Kidney (tissue), 14 donors: Measurements from ENCODE around the gene MEIOB. TPM values are rescaled to one million over a fixed set of nuclear protein-coding genes. Genes with fewer than 3 reads are reported as not detected.

Experiments
- DNase-seq, 5 donors: peaks; one replicate each; pipeline ENCODE4 v3.0.0-alpha.2; 2013 to 2020
- FAIRE-seq: peaks from 2 replicates; lab custom pipeline; 2012; peaks lifted over from hg19 to GRCh38; lab: Jason Lieb, UNC
- H3K27ac ChIP-seq, 2 donors: one replicate each; pipeline ENCODE4 v1.7.0; 2013; ENCODE audit warnings: low read depth in 2 of 2, low read length in 2 of 2, inconsistent platforms in 1 of 2
- H3K27me3 ChIP-seq: one replicate; pipeline ENCODE4 v1.7.1; 2013; ENCODE audit warnings: low read length, inconsistent platforms; ENCODE audit not compliant: control insufficient read depth, insufficient read depth
- H3K36me3 ChIP-seq, 3 donors: one replicate each; pipeline versions ENCODE4 v1.7.0 to v1.7.1; 2013; ENCODE audit warnings: low read length in 3 of 3, control low read depth in 1 of 3, inconsistent platforms in 1 of 3; ENCODE audit not compliant: insufficient read depth in 3 of 3, control insufficient read depth in 2 of 3
- H3K4me1 ChIP-seq, 3 donors: one replicate each; pipeline versions ENCODE4 v1.7.0 to v1.7.1; 2013; ENCODE audit warnings: low read length in 3 of 3, inconsistent platforms in 1 of 3, low read depth in 1 of 3; ENCODE audit not compliant: control insufficient read depth in 2 of 3, insufficient read depth in 2 of 3
- H3K4me3 ChIP-seq, 3 donors: one replicate each; pipeline versions ENCODE4 v1.7.0 to v1.8.1; 2013; ENCODE audit warnings: low read length in 3 of 3, control low read depth in 1 of 3, inconsistent platforms in 1 of 3
- H3K9ac ChIP-seq, 3 donors: one replicate each; pipeline versions ENCODE4 v1.7.0 to v1.7.1; 2013; ENCODE audit warnings: low read length in 3 of 3, control low read depth in 1 of 3, inconsistent platforms in 1 of 3
- H3K9me3 ChIP-seq, 3 donors: one replicate each; pipeline versions ENCODE4 v1.7.0 to v1.7.1; 2013; ENCODE audit warnings: low read length in 3 of 3, control low read depth in 1 of 3, inconsistent platforms in 1 of 3; ENCODE audit not compliant: control insufficient read depth in 2 of 3, insufficient read depth in 1 of 3
- intact Hi-C: fragments of 100-400 bp; cut with DNase I; formaldehyde crosslinking; loops from one replicate; pipeline ENCODE4 v1.11.1; 2022
- polyA plus RNA-seq: library from polyadenylated mRNA; stranded (reverse); fragments of 350-450 nt; fragmentation: Illumina TruSeq; extraction: RNeasy Lipid Tissue Mini Kit (QIAGEN cat#74804); gene quantifications from one replicate; pipeline ENCODE4 v1.2.3, GENCODE V29; 2014; ENCODE audit warnings: low read depth, low replicate concordance; ENCODE audit not compliant: insufficient read depth
- total RNA-seq: library from RNA; stranded (reverse); fragmentation: NEBNext Ultra II Directional; extraction: Animal tissue kit (Norgen Biotek cat#: 25700); gene quantifications from one replicate; pipeline ENCODE4 v1.2.1, GENCODE V29; 2021
- TF ChIP-seq, protein P1 (sequence below): IDR thresholded peaks from 3 replicates; pipeline ENCODE4 v1.5.1; 2012; ENCODE audit warnings: mild to moderate bottlenecking, moderate library complexity, borderline replicate concordance; ENCODE audit not compliant: insufficient read depth; ENCODE audit errors: extremely low read depth
- donor health status: control.
- donor health status: control.
- donor health status: control.
- donor health status: control.
- donor health status: control.
- donor health status: DM: yes; HTN: yes; CAD: no.
- donor health status: Normal renal cell carcinoma (clear cell type).

MEIOB gene
- total and polyA plus RNA-seq, 2 donors from 2014 or later, result 0.16 to 1.4 TPM

DNA sequence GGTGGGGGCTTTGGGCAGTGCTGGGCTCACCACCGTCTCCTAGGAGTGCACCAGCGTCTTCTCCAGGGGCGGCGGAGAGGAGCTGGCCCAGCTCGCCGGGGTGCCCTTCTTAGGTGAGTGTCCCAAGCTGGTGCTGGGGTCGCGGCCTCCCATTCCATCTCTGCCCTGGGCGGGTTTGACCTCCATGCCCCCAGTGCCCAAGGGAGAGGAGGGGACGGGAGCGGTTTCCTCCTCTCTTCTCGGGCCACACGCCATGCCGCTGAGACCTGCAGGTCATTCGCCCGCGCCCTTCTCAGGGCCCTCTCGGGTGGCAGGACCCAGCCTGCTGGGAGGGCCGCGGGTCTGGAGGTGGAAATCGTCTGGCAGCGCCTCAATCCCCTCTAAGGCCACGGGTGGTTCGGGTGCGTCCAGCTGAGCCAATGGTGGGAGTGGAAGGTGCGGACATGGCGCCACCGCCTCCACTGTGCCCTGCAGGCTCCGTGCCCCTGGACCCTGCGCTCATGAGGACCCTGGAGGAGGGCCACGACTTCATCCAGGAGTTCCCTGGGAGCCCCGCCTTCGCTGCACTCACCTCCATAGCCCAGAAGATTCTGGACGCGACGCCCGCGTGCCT is 83.8 kb downstream of the MEIOB start:
- Histone ChIP-seq H3K9ac (no peak overlapping the region), H3K36me3 (no peaks in the 10 kb centered on the region), H3K27me3 (no peaks in the 10 kb centered on the region), H3K4me3 (no peak overlapping the region), H3K4me1 (peaks cover 0 to 4% (median 4%) of the 10 kb centered on the region in 3 donors), H3K9me3 (no peaks in the 10 kb centered on the region), H3K27ac (no peak overlapping the region)
- DNase-seq (peak in 2 of 5 donors; percentile 36 to 70), FAIRE-seq (no peak)
- TF ChIP-seq, protein P1, sequence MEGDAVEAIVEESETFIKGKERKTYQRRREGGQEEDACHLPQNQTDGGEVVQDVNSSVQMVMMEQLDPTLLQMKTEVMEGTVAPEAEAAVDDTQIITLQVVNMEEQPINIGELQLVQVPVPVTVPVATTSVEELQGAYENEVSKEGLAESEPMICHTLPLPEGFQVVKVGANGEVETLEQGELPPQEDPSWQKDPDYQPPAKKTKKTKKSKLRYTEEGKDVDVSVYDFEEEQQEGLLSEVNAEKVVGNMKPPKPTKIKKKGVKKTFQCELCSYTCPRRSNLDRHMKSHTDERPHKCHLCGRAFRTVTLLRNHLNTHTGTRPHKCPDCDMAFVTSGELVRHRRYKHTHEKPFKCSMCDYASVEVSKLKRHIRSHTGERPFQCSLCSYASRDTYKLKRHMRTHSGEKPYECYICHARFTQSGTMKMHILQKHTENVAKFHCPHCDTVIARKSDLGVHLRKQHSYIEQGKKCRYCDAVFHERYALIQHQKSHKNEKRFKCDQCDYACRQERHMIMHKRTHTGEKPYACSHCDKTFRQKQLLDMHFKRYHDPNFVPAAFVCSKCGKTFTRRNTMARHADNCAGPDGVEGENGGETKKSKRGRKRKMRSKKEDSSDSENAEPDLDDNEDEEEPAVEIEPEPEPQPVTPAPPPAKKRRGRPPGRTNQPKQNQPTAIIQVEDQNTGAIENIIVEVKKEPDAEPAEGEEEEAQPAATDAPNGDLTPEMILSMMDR, result no peak
- intact Hi-C loops, result no loop called here

DNA sequence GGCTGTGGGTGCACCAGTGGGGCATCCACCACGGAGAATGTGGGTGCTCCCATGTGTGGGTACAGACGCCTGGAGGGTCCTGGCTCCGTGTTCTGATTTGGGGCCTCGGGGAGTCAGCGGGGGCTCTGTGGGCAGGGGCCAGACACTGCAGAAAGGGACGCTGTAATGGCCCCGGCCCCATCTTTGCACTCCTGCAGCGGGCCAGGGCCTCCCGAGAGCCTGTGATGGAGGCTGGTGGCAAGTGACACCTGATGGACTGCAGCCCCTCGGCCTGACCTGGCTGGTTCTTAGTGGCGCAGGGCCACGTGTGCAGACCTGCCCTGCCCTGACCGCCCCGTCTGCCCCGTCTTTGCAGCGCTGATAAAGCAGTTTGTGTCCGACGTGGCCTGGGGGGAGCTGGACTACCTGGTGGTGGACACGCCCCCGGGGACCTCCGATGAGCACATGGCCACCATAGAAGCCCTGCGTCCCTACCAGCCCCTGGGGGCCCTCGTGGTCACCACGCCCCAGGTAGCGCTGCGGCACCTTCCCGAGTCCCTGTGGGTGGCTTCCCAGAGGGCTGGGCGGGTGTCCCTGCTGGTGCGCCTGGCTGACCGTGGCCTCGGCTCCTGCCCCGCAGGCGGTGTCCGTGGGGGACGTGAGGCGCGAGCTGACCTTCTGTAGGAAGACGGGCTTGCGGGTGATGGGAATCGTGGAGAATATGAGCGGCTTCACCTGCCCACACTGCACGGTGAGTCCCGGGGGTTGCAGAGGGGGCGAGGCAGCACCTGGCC is 84.5 kb downstream of the MEIOB start:
- no peak overlapping the region for H3K4me3 ChIP-seq
- H3K27ac ChIP-seq, result no peak overlapping the region
- intact Hi-C loops, result no loop called here
- H3K9me3 ChIP-seq, result no peaks in the 10 kb centered on the region
- no peaks in the 10 kb centered on the region for H3K27me3 ChIP-seq
- H3K36me3 ChIP-seq, result no peaks in the 10 kb centered on the region
- H3K9ac ChIP-seq, result no peak overlapping the region
- DNase-seq (peak in 1 of 5 donors; percentile 64), FAIRE-seq (no peak)
- H3K4me1 ChIP-seq, result peaks cover 0 to 4% (median 4%) of the 10 kb centered on the region in 3 donors
- TF ChIP-seq, protein P1, result no peak

DNA sequence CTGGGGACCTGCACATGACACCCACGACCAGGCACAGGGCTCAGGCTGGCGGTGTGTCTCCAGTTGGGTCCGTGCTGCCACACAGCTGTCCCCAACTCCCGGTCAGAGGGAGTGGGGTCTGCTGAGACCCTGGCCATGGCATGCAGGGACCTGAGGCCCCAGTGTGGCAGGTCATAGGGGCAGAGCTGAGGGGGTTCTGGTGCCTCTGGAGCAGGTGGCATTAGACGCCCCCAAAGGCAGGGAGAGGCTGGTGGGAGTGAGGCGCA is 85.0 kb downstream of the MEIOB start:
- H3K36me3 ChIP-seq, result no peaks in the 10 kb centered on the region
- H3K4me1 ChIP-seq, result peaks cover 0 to 4% (median 4%) of the 10 kb centered on the region in 3 donors
- H3K27ac ChIP-seq, result no peak overlapping the region
- TF ChIP-seq, protein P1, result no peak
- DNase-seq, result no peak
- no peak overlapping the region for H3K4me3 ChIP-seq
- H3K9ac ChIP-seq, result no peak overlapping the region
- H3K27me3 ChIP-seq, result no peaks in the 10 kb centered on the region
- intact Hi-C loops, result no loop called here
- no peak for FAIRE-seq
- no peaks in the 10 kb centered on the region for H3K9me3 ChIP-seq
